Activated CD4-positive, alpha-beta T cell treated with anti-CD3 and anti-CD28 coated beads for 36 hours (primary cell): ENCODE results near the gene EBP. TPM values are rescaled to one million over a fixed set of nuclear protein-coding genes. Genes with fewer than 3 reads are reported as not detected.

Experiments
- ATAC-seq: fragments of 200-7000 bp; cut with Tn5 transposase; one replicate; pipeline ENCODE4 v1.10.0; 2021; ENCODE audit warnings: mild to moderate bottlenecking, moderate library complexity
- CTCF ChIA-PET: fragments of 350-600 bp; sonication (Branson Sonifier 250); formaldehyde crosslinking; loops from one replicate; lab custom pipeline; 2021; ENCODE audit warnings: antibody characterized with exemption; lab: Charles Lee
- POLR2A ChIA-PET: fragments of 350-600 bp; sonication (Branson Sonifier 250); formaldehyde crosslinking; loops from one replicate; lab custom pipeline; 2021; ENCODE audit warnings: antibody characterized with exemption, inconsistent platforms; lab: Charles Lee
- DNase-seq: peaks from one replicate; pipeline ENCODE4 v3.0.0-alpha.2; 2020
- H3K27ac Mint-ChIP-seq: one replicate; pipeline ENCODE4 v1.8.0; 2021; ENCODE audit warnings: mixed read lengths
- H3K27me3 Mint-ChIP-seq: one replicate; pipeline ENCODE4 v1.8.0; 2021; ENCODE audit warnings: mixed read lengths
- H3K36me3 Mint-ChIP-seq: one replicate; pipeline ENCODE4 v1.8.0; 2021; ENCODE audit warnings: low read depth, mixed read lengths
- H3K4me1 Mint-ChIP-seq: one replicate; pipeline ENCODE4 v1.8.0; 2021; ENCODE audit warnings: mixed read lengths
- H3K4me3 Mint-ChIP-seq: one replicate; pipeline ENCODE4 v1.8.0; 2021; ENCODE audit warnings: mild to moderate bottlenecking, moderate library complexity, mixed read lengths
- H3K9me3 Mint-ChIP-seq: one replicate; pipeline ENCODE4 v1.8.0; 2021; ENCODE audit warnings: low read depth, mixed read lengths
- intact Hi-C, 2 experiments: fragments of 100-400 bp; cut with DNase I in 1 of 2; cut with micrococcal nuclease in 1 of 2; formaldehyde crosslinking; loops; one replicate each; pipeline versions ENCODE4 v1.14.2 to v1.15.1; 2022 to 2024; cut with DNase I, micrococcal nuclease
- total RNA-seq, 2 experiments: library from RNA; stranded (reverse); gene quantifications; one replicate each; pipeline ENCODE4 v1.2.3, GENCODE V29; 2021

The EBP gene
- total RNA-seq, 2 experiments from 2014 or later: 137 to 140 TPM

DNA sequence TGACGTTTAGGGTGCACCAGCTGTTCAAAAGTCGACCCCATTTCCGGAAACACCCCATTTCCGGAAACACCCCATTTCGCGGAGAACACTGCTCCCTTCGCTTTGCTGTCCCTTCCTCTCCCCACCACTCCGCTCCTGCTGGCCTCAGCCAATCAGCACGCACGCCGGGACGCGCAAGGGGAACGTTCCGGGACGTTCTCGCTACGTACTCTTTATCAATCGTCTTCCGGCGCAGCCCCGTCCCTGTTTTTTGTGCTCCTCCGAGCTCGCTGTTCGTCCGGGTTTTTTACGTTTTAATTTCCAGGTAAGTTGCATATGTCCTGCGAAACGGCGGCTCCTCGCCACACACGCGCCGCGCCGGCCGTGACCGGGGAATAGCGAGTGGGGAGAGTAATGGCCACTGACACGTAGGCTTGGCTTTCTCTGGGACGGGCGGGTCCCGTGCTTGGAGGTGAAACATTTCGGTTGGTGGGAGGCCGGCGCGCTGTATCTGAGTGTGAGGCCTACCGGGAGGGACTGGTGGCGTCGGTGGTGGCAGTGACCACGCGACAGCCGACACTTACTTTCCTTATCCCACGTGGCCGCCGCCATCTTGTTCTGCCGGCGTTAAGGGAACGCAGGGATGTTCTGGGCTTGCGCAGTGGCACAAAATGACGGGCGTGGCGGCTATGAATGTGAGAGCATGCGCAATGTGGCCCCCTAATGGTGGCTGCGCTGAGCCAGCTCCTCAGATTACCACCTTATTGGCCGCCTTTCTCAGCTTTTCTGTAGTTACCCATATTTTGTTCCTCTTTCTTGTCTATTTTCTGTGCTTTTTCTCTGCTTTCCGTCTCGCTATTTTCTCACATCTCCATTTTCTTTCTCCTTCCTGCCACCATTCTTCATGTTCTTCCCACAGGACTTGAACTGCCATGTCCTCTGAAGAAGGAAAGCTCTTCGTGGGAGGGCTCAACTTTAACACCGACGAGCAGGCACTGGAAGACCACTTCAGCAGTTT lies 53.0 kb downstream of the EBP start, which contains the start of gene RBM3:
Gene RBM3 (plus strand): TSS at position 215 of the 997 bp plus-strand sequence. CDS start 697 bp downstream, at position 912.
- POLR2A ChIA-PET: interaction anchor here (0.6 to 2.3 kb wide), 5 partner anchors 16 to 323 kb away, joined by 3 to 16 read pairs (median 3); partner anchors contain the start of genes PQBP1, TBC1D25 and TIMM17B
- intact Hi-C loops: loop anchor here (1.0 to 10.0 kb wide), 15 partner anchors 23 to 695 kb away; partner anchors contain the start of genes EBP (in 2 of the 2), FTSJ1 (in 2 of the 2), TBC1D25 (in 2 of the 2) and WDR13 (in 2 of the 2)
- DNase-seq (peak; percentile 95), ATAC-seq (peak; percentile 91)
- no peaks in the 10 kb centered on the region for H3K9me3 Mint-ChIP-seq
- CTCF ChIA-PET: interaction anchor here (0.6 to 1.7 kb wide), 2 partner anchors 35 to 915 kb away, joined by 3 to 8 read pairs; partner anchors contain the start of genes TBC1D25 and UXT
- H3K27ac Mint-ChIP-seq: peak within 1 kb of the TSS; percentile 100
- H3K4me1 Mint-ChIP-seq: peaks cover 25% of the 10 kb centered on the region
- peaks cover 39% of the 10 kb centered on the region for H3K36me3 Mint-ChIP-seq
- peak within 1 kb of the TSS; percentile 99 for H3K4me3 Mint-ChIP-seq
- no peaks in the 10 kb centered on the region for H3K27me3 Mint-ChIP-seq

DNA sequence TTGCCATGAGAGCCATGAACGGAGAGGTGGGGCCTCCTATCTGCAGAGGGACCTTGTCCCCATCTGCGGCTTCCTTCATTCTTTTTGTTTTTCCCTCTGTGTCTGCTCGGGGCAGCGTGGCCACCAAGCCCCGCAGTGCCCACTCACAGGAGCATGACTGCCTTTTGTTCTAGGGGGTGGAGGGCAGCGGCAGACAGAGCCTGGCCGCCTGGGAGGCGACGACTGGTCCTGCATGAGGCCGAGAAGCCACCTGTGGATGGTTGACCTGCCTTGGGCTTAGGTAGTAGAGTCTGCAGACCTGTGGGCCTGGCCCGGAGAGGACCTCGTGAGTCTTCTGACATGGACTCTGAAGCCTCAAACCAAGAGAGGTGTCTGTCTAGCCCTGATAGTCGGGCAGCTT lies 54.0 kb downstream of the EBP start:
- Mint-ChIP-seq H3K9me3 (no peaks in the 10 kb centered on the region), H3K27me3 (no peaks in the 10 kb centered on the region), H3K36me3 (peaks cover 44% of the 10 kb centered on the region), H3K4me1 (peaks cover 25% of the 10 kb centered on the region), H3K4me3 (peak overlapping the region; percentile 99), H3K27ac (peak overlapping the region; percentile 100)
- CTCF ChIA-PET: interaction anchor here (1.7 kb wide), 1 partner anchor 36 kb away, joined by 8 read pairs; the partner anchor contains the start of gene TBC1D25
- POLR2A ChIA-PET: no interaction called here
- no peak for DNase-seq
- intact Hi-C loops: loop anchor here (2.0 to 10.0 kb wide), 5 partner anchors 67 to 599 kb away; partner anchors contain the start of genes FTSJ1 (in 1 of the 2), PLP2 (in 1 of the 2), PORCN (in 1 of the 2) and SLC38A5 (in 1 of the 2)
- ATAC-seq: no peak

DNA sequence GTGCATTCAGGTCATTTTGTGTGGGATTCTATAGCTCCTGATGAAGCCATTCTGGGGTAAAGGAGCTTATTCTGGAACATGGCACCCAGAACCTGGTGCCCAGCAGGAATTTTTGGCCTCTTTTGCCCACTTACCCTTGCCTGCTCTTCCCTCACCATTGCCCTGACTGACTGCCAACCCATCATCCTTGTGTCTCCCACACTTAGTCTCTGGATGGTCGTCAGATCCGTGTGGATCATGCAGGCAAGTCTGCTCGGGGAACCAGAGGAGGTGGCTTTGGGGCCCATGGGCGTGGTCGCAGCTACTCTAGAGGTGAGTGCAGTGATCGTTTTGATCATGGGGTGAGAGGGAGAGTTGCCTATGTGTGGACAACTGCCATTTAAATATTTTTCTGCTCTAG lies 54.5 kb downstream of the EBP start:
- ChIA-PET POLR2A (no interaction called here), CTCF (no interaction called here)
- no peaks in the 10 kb centered on the region for H3K27me3 Mint-ChIP-seq
- intact Hi-C loops: loop anchor here (5.0 to 10.0 kb wide), 3 partner anchors 101 to 599 kb away; partner anchors contain the start of genes FTSJ1 (in 1 of the 2), PLP2 (in 1 of the 2), SLC38A5 (in 1 of the 2) and SUV39H1 (in 1 of the 2)
- no peaks in the 10 kb centered on the region for H3K9me3 Mint-ChIP-seq
- H3K36me3 Mint-ChIP-seq: peaks cover 44% of the 10 kb centered on the region
- H3K27ac Mint-ChIP-seq: peak overlapping the region; percentile 100
- peaks cover 25% of the 10 kb centered on the region for H3K4me1 Mint-ChIP-seq
- ATAC-seq (no peak), DNase-seq (no peak)
- H3K4me3 Mint-ChIP-seq: peak overlapping the region; percentile 99

Other genes starting within 250 kb of the EBP start
- not detected for gene SSX3, start 165.1 kb upstream of the EBP start, total RNA-seq
- gene SSX4, start 138.3 kb upstream of the EBP start, total RNA-seq: not detected
- gene SSX4B, start 109.8 kb upstream of the EBP start, total RNA-seq: not detected
- 10 to 100 TPM; 83.5 to 98.1 TPM for gene SLC38A5, start 51.5 kb upstream of the EBP start, total RNA-seq
- gene FTSJ1, start 45.6 kb upstream of the EBP start, total RNA-seq: 10 to 100 TPM; 73.0 to 93.7 TPM
- gene PORCN, start 12.8 kb upstream of the EBP start, total RNA-seq: 1 to 10 TPM; 6.9 to 9.0 TPM
- 10 to 100 TPM; 13.2 to 15.2 TPM for gene TBC1D25, start 17.9 kb downstream of the EBP start, total RNA-seq
- gene RBM3, start 52.7 kb downstream of the EBP start, total RNA-seq: 100 to 1,000 TPM; 164 to 202 TPM
- 10 to 100 TPM; 27.2 to 39.4 TPM for gene WDR13, start 75.7 kb downstream of the EBP start, total RNA-seq
- 100 to 1,000 TPM in 1 of 2 experiments, 10 to 100 TPM in 1; 85.9 to 102 TPM for gene WAS, start 162.0 kb downstream of the EBP start, total RNA-seq
- 10 to 100 TPM; 30.8 to 31.7 TPM for gene SUV39H1, start 174.9 kb downstream of the EBP start, total RNA-seq
- not detected for gene GLOD5, start 239.9 kb downstream of the EBP start, total RNA-seq